ENCODE results near the gene RND1.

- TF ChIP-seq CTCF (IDR thresholded peaks at IDR 0.05) (no peak), POLR2A (IDR thresholded peaks at IDR 0.05) (no peak)
These were observed 38.3 kb upstream of the RND1 start for GRCh38 chr12:48903982-48904411.

All from lower leg skin (tissue), 3 donors.